HG03159 (cell line): ENCODE measurements around the gene DDX20.
"Not testable (repeated sequence)": the region's sequence is repeated elsewhere in the genome, so short reads cannot be mapped to it uniquely, and the experiment has no call there.

Source experiments
- ATAC-seq: cut with Tn5 transposase; IDR thresholded peaks from one replicate; pipeline ENCODE4 v1.9.1; 2021; ENCODE audit warnings: mild to moderate bottlenecking, moderate library complexity; ENCODE audit not compliant: unreplicated experiment

The DDX20 gene

DNA sequence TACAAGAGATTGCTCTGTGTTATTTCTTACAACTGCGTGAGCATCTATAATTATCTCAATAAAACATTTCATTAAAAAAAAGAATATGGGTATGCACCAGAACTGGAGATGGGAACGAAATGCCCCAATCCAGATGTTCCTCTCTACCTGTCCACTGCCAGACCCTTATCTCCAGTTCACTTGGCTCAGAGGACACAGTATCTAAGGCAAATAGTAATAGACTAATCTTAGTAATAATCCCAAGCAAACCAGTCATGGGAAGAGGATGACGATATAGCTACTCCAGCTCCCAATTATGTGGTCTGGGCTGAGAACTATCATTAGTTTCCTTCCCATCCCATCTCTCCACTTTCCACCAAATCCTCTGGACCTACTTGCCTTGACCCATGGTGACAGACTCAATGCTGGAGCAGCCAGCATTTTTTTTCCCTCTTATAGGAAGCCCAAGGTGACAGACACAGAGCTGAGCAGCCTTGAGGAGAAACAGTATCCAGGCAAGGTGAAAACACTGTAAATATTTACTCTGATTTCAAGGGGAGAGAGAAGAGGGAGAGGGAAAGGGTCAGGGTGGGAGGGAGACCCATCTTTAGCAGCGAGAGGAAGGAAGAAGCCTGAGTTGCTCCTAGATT, 28.7 kb downstream of the DDX20 start:
- ATAC-seq, result no peak

DNA sequence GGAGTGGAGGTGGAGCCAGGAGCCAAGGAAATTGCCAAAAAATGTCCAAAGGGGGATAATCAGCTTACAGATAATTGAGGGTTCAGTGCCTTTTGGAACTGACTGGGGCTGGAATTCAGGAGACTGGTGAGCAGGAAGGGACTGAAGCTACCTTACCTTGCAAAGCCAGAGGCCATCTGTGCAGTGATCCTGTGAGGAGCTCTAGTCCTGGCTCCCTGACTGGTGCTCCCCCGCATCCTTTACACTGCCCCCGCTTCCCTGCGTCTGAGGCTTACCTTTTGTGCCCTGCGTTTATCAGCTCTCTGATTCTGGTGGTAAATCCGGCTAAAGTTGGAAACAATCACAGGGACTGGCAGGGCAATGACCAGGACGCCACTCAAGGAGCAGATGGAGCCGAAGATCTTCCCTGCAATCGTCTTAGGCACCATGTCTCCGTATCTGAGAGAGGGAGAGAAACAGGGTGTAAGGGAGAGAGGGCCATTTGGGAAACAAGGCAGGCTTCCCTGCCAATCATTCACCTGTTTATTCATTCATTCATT, 31.0 kb downstream of the DDX20 start:
- no peak for ATAC-seq

DNA sequence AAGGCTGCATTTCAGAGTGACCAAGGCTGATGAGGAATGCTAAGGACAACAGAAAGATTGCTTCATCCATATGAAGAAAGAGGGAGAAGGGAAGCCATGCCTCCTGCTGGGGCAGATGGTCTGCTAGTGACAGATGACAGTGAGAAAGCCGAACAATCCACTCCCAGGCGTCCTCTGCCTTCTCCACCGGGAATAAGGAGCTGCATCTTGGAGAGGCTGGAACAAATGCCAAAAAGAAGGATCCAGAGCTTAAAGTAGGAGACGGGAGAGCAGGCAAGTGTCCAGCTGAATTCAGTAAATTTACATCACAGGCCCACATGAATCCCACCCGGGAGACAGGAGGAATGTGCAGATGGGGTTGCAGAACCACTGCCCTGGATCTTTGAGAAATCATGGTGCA, 33.4 kb downstream of the DDX20 start:
- ATAC-seq, result no peak

DNA sequence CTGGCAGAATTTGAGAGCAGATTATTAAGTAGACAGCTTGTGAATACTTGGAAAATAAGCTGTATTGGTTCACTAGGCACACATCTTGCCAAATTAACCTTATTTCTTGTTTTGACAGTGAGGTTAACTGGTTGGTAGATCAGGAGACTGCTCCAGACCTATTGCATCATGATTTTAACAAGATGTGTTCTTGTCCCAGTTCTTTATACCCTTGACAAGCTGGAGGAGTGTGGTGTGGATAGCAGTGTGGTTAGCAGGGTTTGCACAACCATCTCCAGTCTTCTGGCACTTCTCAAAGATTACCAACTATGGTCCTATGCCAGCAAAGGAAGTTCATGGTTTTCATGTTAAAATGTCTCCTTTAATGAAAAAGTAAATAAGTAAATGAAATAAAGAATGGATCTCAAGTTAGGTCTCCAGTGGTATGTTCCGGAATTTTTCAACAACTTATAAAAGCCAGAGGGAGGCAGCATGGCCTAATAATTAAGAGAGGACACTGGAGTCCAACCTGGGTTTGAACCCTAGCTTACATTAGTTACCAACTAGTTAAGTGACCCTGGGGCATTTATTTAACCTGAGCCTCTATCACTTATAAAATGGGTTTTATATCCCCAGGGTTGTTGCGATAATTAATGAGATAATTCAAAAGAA, 34.1 kb downstream of the DDX20 start:
- ATAC-seq, result no peak

DNA sequence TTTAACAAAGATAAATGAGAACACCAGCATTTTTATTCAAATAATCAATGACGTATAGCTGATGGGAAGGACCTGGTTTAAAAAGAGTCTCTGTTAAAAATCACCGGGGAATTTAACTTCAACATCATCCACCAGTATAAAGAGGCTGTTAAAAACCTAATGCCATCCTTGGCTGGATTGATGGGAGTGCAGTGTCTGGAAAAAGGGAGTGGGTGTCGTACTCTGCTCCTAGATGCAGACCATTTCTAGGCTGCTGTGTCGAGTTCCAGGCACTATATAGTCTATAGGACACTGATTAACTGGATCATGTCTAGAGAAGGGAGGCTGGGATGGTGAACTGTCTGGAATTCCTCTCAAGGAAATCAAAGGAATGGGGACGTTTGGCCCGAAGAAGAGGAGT, 36.1 kb downstream of the DDX20 start:
- ATAC-seq, result no peak

DNA sequence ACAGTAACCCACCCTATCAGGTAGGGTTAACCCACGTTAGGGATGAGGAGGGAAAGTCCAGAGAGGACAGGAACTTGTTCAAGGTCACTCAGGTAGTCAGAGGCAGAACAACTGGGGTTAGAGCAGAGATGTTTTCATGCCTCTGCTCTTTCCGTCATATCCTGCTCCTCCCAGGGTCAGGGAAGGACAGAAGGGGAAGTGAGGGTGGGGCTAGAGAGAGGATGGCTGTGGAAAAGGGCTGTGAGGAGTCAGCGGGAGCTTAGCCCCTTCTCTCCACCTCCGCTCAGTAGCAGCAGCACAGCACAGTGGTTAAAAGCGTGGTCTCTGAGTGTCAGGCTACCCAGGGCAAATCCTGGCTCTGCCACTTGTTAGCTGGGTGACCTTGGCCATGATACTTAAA, 36.5 kb downstream of the DDX20 start:
- ATAC-seq, result no peak

DNA sequence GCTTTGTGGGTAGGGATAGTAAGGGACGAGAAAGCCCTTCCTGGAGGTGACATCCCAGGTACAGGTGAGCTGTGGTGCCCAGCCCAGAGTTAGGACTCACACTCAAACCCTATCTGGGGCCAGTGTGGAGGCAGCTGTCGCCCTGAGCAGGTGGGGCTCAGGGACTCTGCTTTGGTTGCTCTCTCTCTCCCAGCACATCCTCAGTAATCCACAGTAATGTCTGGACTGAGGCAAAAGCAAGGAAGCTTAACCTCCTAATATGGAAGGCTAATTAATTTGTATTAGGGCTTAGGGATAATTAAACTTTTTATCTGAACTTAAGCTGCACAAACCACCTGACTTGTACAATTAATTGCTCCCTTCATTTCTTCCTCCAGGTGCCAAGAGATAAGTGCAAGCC, 38.2 kb downstream of the DDX20 start:
- no peak for ATAC-seq

DNA sequence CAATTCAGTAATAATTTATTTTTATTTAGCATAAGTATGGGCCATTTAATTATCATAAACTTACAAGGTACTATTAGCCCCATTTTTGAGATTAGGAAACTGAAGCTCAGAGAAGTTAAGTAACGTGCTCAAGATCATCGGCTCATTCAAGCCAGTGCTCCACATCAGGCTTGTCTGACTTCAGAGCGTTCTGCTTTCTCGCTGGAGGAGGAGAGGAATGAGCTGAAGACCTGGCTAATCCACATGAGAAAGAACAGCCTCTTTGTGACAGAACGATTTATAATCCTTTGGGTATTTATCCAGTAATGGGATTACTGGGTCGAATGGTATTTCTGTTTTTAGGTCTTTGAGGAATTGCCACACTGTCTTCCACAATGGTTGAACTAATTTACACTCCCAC, 39.7 kb downstream of the DDX20 start:
- ATAC-seq, result no peak

DNA sequence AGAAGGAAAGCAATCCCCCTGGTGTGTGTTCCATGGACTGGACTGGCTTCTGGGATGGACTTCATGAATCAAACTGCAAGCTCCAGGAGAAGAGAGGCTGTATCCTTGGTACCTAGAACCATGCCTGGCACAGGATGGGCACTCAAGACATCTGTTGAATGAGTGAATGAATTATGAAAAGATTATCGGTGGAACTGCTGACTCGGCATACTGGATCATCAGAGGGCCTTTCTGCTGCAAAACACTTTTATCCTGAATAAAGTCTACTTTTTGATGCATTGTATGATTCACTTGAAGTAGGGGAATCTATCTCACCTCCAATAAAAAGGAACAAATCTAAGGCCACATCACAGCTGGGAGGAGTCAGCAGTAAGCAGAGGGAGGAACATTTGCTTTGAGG, 42.9 kb downstream of the DDX20 start:
- no peak for ATAC-seq

DNA sequence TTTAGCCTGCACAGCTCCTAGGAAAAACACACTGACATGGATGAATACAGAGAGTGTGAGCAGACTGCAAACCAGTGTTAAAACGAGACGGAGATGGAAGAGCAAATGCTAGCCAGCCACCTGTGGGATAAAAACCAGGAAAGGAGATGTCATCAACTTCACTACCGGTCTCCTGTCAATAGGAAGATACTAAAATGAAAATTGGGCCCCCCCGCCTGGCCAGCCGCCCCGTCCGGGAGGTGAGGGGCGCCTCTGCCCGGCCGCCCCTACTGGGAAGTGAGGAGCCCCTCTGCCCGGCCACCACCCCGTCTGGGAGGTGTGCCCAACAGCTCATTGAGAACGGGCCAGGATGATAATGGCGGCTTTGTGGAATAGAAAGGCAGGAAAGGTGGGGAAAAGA, 44.0 kb downstream of the DDX20 start:
- ATAC-seq, result not testable (repeated sequence)

DNA sequence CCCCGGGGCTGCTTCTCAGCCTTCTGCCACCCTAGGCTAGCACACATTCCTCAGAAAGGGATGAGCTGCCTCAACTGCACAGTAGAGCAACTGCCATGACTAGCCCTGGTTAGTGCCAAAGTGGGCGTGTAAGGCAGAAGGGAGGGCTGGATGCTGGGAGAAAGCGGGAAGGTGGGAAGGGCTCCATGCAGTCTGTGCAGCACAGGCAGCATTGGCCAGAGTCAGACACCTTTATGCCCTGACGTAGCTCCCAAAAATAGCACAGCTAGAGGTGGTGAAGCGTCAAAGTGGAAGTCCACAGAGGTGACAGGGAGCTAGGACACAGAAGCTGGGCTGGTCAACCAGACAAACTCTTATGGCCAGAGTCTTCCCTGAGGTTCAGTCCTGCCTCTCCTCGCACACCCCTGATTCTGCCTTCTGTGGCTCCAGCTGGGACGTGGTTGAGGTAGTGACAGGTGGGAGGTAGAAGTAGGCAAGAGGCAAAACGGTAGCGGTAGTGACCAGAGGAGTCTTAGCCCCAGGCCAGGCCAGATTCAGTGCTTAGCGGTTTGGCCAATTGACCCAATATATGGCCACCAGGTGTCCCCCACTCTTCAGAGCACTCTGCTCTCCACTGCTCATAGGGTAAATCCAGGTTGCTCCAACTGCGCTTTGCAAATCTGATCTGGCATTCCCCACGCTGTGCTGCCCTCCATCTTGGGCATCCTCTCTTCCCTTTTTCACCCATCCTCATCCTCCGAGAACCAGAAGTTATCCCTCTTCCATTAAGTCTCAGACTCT, 45.6 kb downstream of the DDX20 start:
- no peak for ATAC-seq

DNA sequence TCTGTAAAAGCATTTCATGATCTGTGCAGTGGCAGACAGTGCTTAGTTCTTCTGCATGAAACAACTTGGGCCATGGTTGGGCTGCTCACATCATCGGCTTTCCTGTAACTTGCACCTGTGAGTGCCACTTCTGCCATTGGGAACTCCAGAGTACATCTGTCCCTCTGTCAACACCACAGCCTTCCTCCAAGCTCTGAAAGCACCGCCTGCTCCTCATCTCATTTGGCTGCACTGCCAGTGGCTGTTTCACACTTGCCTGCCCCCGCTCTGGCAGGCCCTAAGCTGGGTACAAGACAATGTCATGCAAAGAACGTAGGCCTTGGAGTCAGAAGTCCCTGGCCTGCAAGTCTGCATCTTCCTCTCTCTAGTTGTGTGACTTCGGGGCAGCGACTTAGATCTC, 46.4 kb downstream of the DDX20 start:
- no peak for ATAC-seq

DNA sequence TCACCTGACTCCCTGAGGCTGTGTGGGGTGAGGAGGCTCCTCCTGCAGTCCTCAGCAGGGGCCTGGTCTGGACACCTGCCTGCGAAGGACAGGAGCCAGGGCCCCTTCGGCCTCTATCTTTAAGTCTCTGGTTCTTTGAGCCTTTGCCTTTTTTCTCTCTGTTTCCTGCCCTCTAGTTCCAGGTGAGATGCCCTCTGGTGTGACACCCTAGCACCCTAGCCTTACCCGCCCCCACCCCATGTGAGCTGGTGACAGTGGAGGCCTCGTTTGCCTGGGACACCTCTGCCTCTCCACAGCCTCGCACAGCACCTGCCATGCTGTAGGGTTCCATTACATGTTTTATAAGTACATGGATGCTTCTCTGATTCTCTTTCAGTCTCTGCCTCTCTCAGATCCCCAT, 47.3 kb downstream of the DDX20 start:
- no peak for ATAC-seq

DNA sequence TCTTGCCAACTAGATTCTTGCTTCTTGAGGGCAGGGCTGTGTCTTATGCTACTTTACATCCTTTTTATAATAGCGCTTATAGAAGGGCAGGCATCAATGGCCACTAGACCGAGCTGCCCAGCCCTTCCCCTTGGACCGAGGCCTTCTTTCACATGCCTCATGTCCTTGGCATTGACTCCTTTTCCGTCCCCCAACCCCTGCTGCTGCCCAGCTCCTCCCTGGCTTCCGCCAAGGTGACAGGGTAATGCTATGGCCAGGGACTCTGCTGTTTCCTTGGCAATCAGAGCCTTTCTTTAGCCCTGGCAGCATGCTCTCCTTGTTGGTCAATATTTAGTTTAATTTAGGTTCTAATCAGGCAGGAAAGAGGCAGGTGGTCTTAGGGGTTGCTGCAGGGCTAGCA, 48.2 kb downstream of the DDX20 start:
- no peak for ATAC-seq

DNA sequence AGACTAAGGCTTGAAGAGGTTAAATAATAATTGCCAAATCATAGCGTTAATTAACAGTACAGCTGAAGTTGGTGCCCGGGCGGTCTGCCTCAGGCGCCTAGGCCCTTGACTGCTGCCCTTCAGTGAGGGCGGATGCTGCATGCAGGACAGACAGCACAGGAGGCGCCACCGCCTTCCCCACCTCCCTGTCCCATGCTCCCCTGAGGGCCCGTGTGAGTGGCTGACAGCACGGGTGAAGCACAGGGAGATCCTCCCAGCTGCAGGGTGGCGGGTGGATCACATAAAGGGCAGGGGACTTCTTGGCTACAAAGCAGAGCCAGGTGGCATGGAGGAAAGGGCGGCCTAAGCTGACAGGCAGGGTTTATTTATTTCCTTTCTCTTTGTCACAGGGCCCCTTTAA, 49.1 kb downstream of the DDX20 start:
- ATAC-seq, result no peak

DNA sequence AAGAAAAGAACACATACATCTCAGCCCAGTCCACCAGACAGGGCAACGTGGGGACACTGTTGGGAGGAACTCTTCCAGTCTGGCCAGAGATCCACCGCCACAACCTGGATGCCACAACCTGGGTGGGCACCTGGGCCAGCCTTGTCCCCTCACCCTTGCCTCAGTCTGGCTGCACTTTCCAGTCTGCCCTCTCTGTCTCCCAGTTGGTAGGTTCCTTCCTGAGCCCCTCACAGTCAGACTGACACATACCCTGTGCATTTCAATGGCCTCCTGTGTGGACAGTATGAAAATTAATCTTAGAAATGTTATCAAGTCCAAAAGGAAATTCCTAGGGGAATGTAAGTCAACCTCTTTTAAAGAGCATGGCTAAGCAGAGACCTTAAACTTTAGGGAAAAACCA, 49.5 kb downstream of the DDX20 start:
- no peak for ATAC-seq

DNA sequence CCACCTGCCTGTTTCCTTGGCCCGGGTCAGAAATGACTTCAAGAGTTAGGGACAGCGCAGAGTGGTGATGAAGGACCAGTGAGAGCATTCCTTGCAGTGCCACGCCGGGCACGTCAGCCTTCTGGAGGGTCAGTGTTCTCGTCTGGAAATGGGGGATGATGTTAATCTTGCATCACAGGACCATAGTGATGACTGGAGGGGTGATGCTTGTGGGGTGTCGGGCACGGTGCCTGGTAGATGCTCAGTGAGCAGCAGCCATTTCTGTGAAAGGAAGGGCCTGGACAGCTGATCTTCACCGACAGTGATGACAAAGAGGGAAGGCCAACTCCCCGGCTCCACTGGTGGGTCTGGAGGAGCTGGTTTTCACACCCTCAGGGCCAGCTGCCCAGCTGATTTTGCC, 56.2 kb downstream of the DDX20 start:
- no peak for ATAC-seq

DNA sequence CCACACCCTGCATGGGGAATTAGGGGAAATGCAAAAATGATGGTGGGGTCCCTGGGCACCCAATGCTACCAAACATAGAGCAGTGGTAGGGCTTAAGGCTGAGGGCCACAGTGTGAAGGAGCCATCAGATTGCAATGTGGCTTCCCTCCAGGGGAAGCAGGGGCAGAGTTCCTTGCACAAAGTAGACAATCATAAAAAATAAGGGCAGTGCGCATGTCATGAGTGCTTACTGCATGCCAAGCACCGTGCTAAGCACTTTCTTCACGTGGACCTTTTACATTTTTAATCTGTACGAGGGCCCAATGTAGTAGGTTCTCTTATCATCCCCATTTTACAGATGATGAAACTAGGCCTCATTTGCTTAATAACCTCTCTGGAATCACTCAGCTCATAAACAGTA, 56.6 kb downstream of the DDX20 start:
- no peak for ATAC-seq

DNA sequence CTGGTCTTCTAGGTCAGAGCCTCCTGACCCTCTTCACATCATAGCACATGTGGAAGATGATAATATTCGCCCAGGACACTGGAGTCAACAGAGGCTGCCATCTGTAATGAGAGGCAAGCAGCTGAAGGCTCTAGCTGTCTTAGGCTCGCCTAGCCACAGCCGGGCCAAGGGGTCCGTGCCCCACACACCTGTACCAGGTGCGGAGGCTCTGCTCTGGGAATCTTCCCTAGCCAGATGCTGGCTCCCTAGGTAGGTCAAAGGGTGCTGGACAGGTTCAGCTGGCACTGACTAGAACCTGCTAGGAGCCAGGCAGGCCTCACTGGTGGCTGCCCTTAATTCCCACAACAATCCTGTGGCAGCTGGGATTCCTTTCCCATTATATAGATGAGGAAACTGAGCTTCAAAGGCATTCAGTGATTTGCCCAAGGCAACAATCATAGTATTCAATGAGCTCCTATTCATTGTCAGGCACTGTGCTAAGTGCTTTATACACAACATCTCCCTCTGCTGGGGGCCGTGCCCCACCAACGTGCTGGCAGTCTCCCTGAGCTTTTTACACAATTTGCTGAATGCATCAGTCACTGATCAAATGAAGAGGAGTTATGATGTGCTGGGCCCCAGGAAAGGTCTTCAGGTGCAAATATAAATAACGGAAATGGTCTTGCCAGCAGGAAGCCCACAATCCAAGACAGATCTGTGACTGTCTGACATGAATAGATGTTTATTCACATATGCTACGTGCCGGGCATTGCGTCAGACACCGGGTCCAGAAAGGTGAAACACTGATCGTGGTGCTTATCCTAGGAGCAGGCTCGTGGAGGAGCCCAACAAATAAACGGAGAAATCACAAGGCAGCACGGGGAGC, 58.0 kb downstream of the DDX20 start:
- ATAC-seq, result no peak

DNA sequence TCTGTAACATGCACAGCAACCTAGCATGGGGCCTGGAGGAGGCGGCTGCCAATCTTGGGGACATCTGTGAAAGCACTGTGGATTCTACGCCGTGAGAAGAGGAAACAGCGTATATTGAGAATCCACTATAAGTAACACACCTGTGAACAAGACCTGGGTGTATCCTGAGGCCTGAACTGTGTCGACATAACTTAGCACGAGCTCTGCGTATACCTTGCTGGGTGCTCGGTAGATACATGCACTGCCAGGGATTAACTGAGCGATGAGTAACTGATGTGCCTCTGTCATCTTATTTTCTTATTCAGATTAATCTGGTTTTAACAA, 58.6 kb downstream of the DDX20 start:
- no peak for ATAC-seq

DNA sequence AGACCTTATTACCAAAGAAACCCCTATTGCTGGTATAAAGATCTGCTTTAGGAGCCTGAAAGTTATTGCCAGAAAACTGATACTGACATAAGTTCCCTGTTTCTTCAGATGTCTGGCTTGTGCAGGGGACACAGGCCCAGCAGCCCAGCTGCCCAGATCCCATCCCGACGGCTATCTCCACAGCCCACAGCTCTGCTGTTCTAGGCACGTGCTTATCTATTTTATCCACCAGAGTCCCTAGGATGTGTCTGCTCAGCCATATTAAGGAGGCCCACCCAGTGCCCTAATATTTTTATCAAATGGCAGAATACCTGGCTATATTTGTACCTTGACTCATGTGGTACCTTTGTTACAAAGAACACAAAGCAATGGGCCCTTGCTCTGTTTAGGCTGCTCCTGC, 58.9 kb downstream of the DDX20 start:
- ATAC-seq, result no peak
